Diencephalon (tissue), 1 donor: Measurements from ENCODE around the gene ASB11. TPM values are rescaled to one million over a fixed set of nuclear protein-coding genes. Genes with fewer than 3 reads are reported as not detected.

Experiments
- total RNA-seq: library from RNA; depleted of rRNA; stranded (reverse); fragments of >200 nt; gene quantifications from one replicate; pipeline ENCODE4 v1.2.3, GENCODE V29; 2014

ASB11 gene
- not detected for total RNA-seq

GRCh38 chrX:15315509-15315908, at the start of gene ASB11:
Gene ASB11, minus strand, starts transcription at chrX:15315640. Its CDS starts 35 bp downstream, at chrX:15315605.

GRCh38 chrX:15335135-15336022, 19.9 kb upstream of the ASB11 start, which contains the start of gene PIGA:
Gene PIGA, minus strand, starts transcription at chrX:15335523. Its CDS starts 3,593 bp downstream, at chrX:15331930.

GRCh38 chrX:15269618-15270521, 45.6 kb downstream of the ASB11 start, which contains the start of gene ASB9:
Gene ASB9, minus strand, starts transcription at chrX:15270083. Its CDS starts 209 bp downstream, at chrX:15269874.

Other genes with a start within 250 kb of the ASB11 start
- 1.2 TPM for gene ASB9, start 45.6 kb downstream of the ASB11 start, total RNA-seq
- gene PIGA, start 19.9 kb upstream of the ASB11 start, total RNA-seq = 16.4 TPM
- gene VEGFD, start 68.8 kb upstream of the ASB11 start, total RNA-seq = 0.46 TPM
- 6.2 TPM for gene PIR, start 177.7 kb upstream of the ASB11 start, total RNA-seq
- gene BMX, start 185.2 kb upstream of the ASB11 start, total RNA-seq = 0.23 TPM